Activated T-cell treated with anti-CD3 and anti-CD28 coated beads for 4 hours (primary cell): ENCODE data around the gene TANC2.
A peak's percentile ranks its signal among the peaks of the same experiment; 100 is the strongest.

Experiments used
- DNase-seq: peaks from one replicate; pipeline ENCODE4 v3.0.0-alpha.2; 2020

The TANC2 gene

GRCh38 chr17:62965686-62966425 lies at the start of gene TANC2:
Gene TANC2 (plus strand): TSS chr17:62966235. CDS start chr17:63009560, 43,325 bp downstream.
- DNase-seq, result peak; percentile 69

GRCh38 chr17:62916684-62917571 lies 49.1 kb upstream of the TANC2 start:
- DNase-seq, result no peak

- DNase-seq, result no peak
These were observed 46.6 kb upstream of the TANC2 start for GRCh38 chr17:62919388-62919787.

- DNase-seq, result no peak
These were observed 45.7 kb upstream of the TANC2 start for GRCh38 chr17:62920300-62920699.

GRCh38 chr17:62921817-62922216 lies 44.2 kb upstream of the TANC2 start:
- DNase-seq, result no peak

DNA sequence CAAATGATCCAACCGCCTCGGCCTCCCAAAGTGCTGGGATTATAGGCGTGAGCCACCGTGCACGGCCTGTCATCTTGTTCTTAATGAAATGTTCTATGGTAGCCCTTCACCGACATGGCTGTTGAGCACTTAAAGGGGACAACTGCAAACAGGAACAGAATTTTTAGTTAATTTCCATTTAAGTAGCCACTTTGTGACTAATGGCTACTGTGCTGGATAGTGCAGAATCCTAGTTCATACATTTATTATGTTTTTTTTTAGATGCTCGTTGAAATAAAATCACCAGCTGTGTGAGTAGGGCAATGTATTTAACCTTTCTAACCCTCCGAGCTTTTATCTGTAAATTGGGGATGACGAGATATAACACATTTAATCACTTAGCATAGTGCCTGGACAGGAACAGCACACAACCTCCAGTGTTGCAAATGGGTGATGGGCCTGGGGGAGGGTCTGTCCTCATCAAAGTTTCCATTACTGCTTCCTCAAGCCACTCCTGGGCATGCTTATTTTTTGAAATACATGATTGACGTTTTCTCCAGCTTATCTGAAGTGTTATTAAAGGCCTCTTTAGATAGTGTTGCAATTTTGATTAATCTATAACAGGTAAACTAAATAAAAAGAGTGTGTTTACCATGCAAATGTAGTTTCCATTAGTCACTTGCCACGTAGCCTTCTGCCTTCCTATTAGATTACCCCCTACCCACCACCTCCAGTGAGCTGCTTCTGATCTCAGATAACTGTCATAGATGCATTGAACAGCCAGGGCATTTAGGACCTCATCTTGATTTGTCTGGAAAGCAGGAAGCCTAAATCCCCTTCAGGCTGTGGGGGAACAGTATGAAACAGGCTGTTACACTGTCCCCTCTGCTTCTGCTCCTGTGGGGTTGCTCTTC lies 42.5 kb upstream of the TANC2 start:
- DNase-seq, result no peak

DNA sequence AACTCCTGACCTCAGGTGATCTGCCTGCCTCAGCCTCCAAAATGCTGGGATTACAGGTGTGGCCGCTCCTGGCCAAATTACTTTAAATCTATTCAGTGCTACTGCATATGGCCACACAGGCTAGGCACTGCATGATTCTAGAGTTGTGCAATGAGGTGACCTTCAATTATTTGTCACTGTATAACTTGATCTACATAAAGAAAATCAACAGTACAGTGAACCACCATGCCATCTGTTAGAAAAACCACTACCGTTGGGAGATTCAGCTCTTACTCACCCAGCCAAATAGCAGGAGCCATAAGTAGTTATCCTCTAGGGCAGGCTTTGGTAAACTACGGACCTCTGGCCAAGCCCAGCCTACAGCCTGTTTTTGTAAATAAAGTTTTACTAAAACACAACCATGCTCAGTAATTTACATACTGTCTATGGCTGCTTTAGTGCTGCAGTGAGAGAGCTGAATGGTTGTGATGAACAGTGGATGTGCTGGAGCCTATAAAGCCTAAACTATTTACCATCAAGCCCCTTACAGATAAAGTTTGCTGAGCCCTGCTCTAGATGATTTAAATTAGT lies 40.7 kb upstream of the TANC2 start:
- DNase-seq, result no peak

DNA sequence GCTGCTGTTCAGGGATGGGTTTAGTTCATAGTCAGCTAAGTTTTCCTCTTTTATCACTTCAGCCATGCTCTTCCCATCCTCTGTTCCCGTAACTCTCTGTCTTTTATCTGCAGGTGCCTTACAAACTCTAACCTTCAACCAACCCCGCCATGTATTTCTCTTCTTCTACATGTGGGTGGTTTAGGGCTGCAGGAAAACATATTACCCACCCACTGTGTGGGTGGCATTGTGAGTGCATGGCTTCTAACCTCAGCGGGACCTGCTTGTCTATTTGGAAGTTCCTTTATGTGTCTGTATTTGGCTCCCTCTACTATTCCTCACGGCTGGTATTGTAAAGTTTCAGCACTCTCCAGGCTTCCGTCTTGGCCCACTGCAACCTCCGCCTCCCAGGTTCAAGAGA lies 39.0 kb upstream of the TANC2 start:
- no peak for DNase-seq

GRCh38 chr17:62929320-62929719 lies 36.7 kb upstream of the TANC2 start:
- no peak for DNase-seq

DNA sequence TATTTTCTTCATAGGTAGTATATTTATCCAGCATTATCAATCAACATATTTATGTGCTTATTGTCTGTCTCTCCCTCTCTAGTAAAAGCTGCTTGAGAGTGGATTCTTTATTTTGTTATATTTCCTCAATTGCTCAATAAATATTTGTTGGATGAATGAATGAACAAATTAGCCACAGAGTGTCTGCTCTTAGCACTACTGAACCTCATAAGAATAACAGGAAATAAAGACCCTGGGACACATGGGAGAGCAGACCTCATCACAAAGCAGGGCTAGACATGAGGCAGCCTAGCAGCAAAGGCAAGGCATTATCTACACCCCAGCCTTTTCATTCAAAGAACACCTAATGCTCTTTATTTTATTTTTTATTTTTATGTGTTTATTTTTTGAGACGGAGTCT lies 34.9 kb upstream of the TANC2 start:
- no peak for DNase-seq

- no peak for DNase-seq
These were observed 32.3 kb upstream of the TANC2 start for GRCh38 chr17:62933501-62934385.

- DNase-seq, result no peak
These were observed 30.9 kb upstream of the TANC2 start for GRCh38 chr17:62935098-62935497.

- no peak for DNase-seq
These were observed 30.5 kb upstream of the TANC2 start for GRCh38 chr17:62935523-62935922.

- no peak for DNase-seq
These were observed 28.4 kb upstream of the TANC2 start for GRCh38 chr17:62937606-62938005.

DNA sequence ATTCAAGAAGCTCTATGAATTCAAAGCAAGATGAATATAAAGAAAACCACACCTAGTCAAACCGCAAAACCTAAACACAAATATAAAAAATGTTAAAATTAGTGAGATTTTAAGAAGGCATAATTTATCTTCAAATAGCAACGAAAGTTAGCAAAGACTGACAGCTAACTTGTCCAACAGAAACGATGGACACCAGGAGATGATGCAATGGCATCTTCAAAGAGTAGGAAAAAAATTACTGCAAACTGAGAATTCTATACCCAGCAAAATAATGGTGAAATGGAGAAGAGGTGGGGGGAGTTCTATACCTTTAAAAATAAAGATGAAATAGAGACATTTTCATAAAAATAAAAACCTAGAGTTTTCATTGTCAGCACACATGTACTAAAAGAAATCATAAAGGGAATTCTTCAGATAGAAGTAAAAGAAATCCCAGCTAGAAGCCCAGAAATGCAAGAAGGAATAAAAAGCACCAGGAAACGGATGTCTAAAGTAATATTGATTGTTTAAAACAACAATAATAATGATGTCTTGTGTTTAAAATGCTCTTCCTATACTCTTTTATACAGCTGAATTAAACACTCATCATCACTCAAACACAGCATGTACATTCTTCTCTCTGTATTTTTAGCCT lies 24.6 kb upstream of the TANC2 start:
- no peak for DNase-seq

DNA sequence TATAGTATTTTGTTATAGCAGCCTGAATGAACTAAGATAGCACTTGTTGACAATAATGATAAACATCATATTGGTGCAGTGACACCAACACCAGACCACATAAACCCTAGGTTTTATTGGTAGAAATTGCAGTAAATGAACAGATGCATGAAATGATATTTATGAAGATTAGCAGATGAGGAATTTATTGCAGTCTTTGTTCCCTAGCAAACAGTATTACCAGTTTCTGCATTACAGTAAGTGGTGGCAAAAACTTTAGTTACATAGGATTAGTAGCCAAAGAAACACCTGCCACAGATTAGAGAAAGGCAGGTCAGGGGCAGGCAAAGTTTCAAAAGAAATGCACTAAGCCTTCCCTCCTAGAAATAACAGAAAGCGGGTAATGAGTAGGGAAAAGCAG lies 17.7 kb upstream of the TANC2 start:
- no peak for DNase-seq

- no peak for DNase-seq
These were observed 17.0 kb upstream of the TANC2 start for GRCh38 chr17:62949036-62949435.

DNA sequence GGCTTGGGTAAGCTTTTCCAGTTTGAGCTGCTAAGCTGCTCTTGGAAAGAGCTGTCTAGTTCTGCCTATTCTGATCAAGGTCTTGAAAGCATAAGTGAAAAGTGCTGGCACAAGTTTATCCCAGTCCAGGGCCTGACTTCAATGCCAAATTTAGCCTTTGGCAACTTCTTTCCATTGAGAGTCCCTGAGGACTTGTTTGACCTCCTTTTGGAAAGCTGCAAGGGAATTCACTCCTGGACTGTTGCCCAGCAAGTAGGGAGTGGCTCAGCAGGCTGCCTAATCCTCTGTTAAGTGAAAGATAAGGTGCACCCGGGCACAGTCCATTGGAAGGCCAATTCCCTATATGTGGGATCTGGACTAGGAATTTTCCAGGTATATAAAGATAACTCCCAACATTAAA lies 16.0 kb upstream of the TANC2 start:
- DNase-seq, result no peak

- no peak for DNase-seq
These were observed 10.1 kb upstream of the TANC2 start for GRCh38 chr17:62955841-62956352.

DNA sequence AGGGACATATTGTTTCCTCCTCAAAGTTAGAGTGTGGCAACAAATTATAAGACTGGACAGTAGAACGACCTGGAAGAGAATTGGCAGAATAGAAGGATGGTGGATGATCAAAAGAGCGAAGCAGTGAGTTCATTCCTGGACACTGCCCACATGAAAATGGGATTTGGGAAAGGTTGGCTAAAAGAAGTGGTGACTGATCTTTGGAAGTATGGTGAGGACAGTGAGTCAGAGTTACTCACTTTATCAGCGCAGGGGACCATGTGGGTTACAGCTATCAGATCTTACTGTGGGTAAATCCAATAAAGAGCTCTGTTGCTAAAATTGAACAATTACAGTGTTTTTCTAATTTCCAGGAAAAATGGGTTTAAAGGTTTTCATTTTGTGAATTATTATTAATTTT lies 2.7 kb upstream of the TANC2 start:
- no peak for DNase-seq

- DNase-seq, result no peak
These were observed 1.5 kb upstream of the TANC2 start for GRCh38 chr17:62964506-62964905.
